CD4-positive, alpha-beta T cell treated with Interleukin-15 for 1 hour (primary cell): Measurements from ENCODE around the gene HS6ST3.
"Not testable (repeated sequence)": the region's sequence is repeated elsewhere in the genome, so short reads cannot be mapped to it uniquely, and the experiment has no call there.

ENCODE experiments used
- DNase-seq: peaks from one replicate; pipeline ENCODE4 v3.0.0-alpha.2; 2020

HS6ST3 gene

GRCh38 chr13:96751089-96751488 is 661.2 kb downstream of the HS6ST3 start:
- no peak for DNase-seq

GRCh38 chr13:96762876-96763275 is 673.0 kb downstream of the HS6ST3 start:
- DNase-seq: no peak

GRCh38 chr13:96766306-96766705 is 676.4 kb downstream of the HS6ST3 start:
- no peak for DNase-seq

GRCh38 chr13:96768524-96768923 is 678.6 kb downstream of the HS6ST3 start:
- no peak for DNase-seq

- DNase-seq: no peak
Observed at GRCh38 chr13:96769874-96770273, 680.0 kb downstream of the HS6ST3 start.

GRCh38 chr13:96771486-96772367 is 681.8 kb downstream of the HS6ST3 start:
- no peak for DNase-seq

- no peak for DNase-seq
Observed at GRCh38 chr13:96772426-96772825, 682.5 kb downstream of the HS6ST3 start.

- DNase-seq: not testable (repeated sequence)
Observed at GRCh38 chr13:96778302-96778701, 688.4 kb downstream of the HS6ST3 start.

- no peak for DNase-seq
Observed at GRCh38 chr13:96779691-96780090, 689.8 kb downstream of the HS6ST3 start.

- DNase-seq: no peak
Observed at GRCh38 chr13:96780105-96780504, 690.2 kb downstream of the HS6ST3 start.

- no peak for DNase-seq
Observed at GRCh38 chr13:96781141-96781540, 691.2 kb downstream of the HS6ST3 start.

GRCh38 chr13:96782186-96782585 is 692.3 kb downstream of the HS6ST3 start:
- DNase-seq: no peak

- no peak for DNase-seq
Observed at GRCh38 chr13:96783057-96783456, 693.1 kb downstream of the HS6ST3 start.

GRCh38 chr13:96783511-96783910 is 693.6 kb downstream of the HS6ST3 start:
- no peak for DNase-seq

- no peak for DNase-seq
Observed at GRCh38 chr13:96785986-96786385, 696.1 kb downstream of the HS6ST3 start.

- DNase-seq: no peak
Observed at GRCh38 chr13:96792188-96792587, 702.3 kb downstream of the HS6ST3 start.

GRCh38 chr13:96792736-96793403 is 703.0 kb downstream of the HS6ST3 start:
- no peak for DNase-seq

- DNase-seq: no peak
Observed at GRCh38 chr13:96793404-96793755, 703.5 kb downstream of the HS6ST3 start.

GRCh38 chr13:96794669-96795068 is 704.8 kb downstream of the HS6ST3 start:
- no peak for DNase-seq

- DNase-seq: no peak
Observed at GRCh38 chr13:96795670-96796069, 705.8 kb downstream of the HS6ST3 start.

- no peak for DNase-seq
Observed at GRCh38 chr13:96796091-96796633, 706.3 kb downstream of the HS6ST3 start.

GRCh38 chr13:96797136-96797535 is 707.2 kb downstream of the HS6ST3 start:
- DNase-seq: no peak

GRCh38 chr13:96803456-96804100 is 713.7 kb downstream of the HS6ST3 start:
- no peak for DNase-seq

GRCh38 chr13:96804174-96804573 is 714.3 kb downstream of the HS6ST3 start:
- DNase-seq: no peak
